Measurements from ENCODE around the gene ZGPAT. TPM values are rescaled to one million over a fixed set of nuclear protein-coding genes. Genes with fewer than 3 reads are reported as not detected.

The ZGPAT gene
- total and polyA plus RNA-seq, 2 donors (not counting 3 experiments of a cell fraction or from before 2014, with no cell fraction given) = 23.1 to 29.3 TPM

DNA sequence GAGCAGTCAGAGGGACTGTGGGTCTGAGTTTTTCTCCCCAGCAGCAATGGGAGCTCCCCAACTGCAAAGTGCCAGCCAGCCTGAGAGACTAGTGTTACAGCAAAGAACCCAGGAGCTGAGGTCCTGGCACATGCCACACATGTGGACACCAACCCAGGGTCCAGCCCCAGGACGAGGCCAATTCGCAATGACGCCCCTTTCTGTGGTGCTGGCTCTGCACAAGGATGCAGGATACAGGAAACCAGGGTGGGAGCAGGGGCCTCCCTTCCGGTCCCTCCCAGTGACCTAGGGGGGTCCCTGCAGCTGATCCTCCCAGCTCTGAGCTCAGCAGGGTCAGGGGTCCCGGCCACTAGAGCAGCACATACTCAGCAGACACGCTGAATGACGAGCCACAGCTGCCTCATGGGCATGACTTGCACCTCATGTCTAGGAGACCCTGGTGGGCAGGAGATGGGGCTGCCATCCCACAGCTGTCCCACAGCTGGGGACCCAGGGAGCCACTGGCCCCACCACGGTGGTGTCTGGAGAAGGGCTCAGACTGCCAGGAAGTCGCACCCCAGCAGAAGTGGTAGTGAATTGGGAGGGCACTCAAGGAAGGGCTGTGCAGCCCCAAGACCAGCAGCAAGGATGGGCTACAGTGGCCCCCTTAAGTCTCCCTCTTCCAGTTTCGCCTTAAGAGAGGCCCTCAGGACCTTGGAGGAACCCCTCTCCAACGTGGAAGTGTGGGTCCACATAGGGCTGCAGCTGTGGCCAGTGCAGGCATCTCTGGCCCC, 3.7 kb upstream of the ZGPAT start:
- Histone ChIP-seq H3K9me1 (replicated peaks; ENCODE audit: control insufficient read depth, extremely low read depth, insufficient read depth, low read length) (no peaks in the 10 kb centered on the region), H4K20me1 (replicated peaks; ENCODE audit: control insufficient read depth, extremely low read depth, insufficient read depth, low read length) (no peaks in the 10 kb centered on the region), H3K9me3 (replicated peaks; ENCODE audit: control insufficient read depth, insufficient read depth, low read length) (no peaks in the 10 kb centered on the region), H2AFZ (ENCODE audit: low read depth, low read length) (no peak overlapping the region), H3K36me3 (ENCODE audit: control insufficient read depth in 2 of 2, extremely low read depth in 1 of 2, insufficient read depth in 2 of 2, low read length in 2 of 2) (peaks cover 8 to 21% of the 10 kb centered on the region in 2 experiments), H3K4me2 (ENCODE audit: insufficient read depth, low read length) (no peak overlapping the region), H3K27ac (ENCODE audit: insufficient read depth, low read depth, low read length) (no peak overlapping the region), H3K9ac (replicated peaks; ENCODE audit: extremely low read depth, insufficient read depth, low read length) (no peak overlapping the region), H3K79me2 (ENCODE audit: control insufficient read depth, insufficient read depth, low read length) (peaks cover 31% of the 10 kb centered on the region), H3K4me1 (ENCODE audit: control insufficient read depth, extremely low read depth, insufficient read depth, low read length) (peaks cover 19% of the 10 kb centered on the region), H3K27me3 (ENCODE audit: control insufficient read depth in 2 of 2, insufficient read depth in 2 of 2, low read length in 2 of 2) (no peaks in the 10 kb centered on the region), H3K4me3 (replicated peaks in 1 of 3; ENCODE audit: insufficient read depth in 1 of 3, low read depth in 1 of 3, low read length in 3 of 3) (no peak overlapping the region)
- ChIA-PET POLR2A (no interaction called here), CTCF (no interaction called here)
- TF ChIP-seq POLR2A (IDR thresholded peaks at IDR 0.05; ENCODE audit: low read depth, low read length) = no peak
- TF ChIP-seq MAX (IDR thresholded peaks at IDR 0.05; ENCODE audit: insufficient read depth, insufficient read length) = no peak
- TF ChIP-seq GATA2 (IDR thresholded peaks at IDR 0.05; ENCODE audit: insufficient read depth, insufficient read length, low read depth, low read length) = no peak
- TF ChIP-seq JUN (IDR thresholded peaks at IDR 0.05; ENCODE audit: borderline replicate concordance, insufficient read depth, insufficient read length, low read depth) = no peak
- TF ChIP-seq EZH2 (IDR thresholded peaks at IDR 0.05; ENCODE audit: borderline replicate concordance, low read depth, low read length, severe bottlenecking) = no peak
- TF ChIP-seq CTCF (IDR thresholded peaks at IDR 0.05; ENCODE audit: extremely low read depth in 1 of 2, insufficient read depth in 1 of 2, low read depth in 1 of 2, low read length in 2 of 2) = no peak
- TF ChIP-seq POLR2AphosphoS5 (IDR thresholded peaks at IDR 0.05; ENCODE audit: insufficient read depth, low read depth, low read length) = no peak
- no peak for TF ChIP-seq FOS (IDR thresholded peaks at IDR 0.05; ENCODE audit: borderline replicate concordance, insufficient read depth, low read length)
- TF ChIP-seq MYC (IDR thresholded peaks at IDR 0.05; ENCODE audit: low read depth, low read length) = no peak
- dilution Hi-C loops (cut with MboI; ENCODE audit: extremely low pct_ligation_motif_present, low sequenced_read_pairs) (no loop called here), intact Hi-C loops (cut with micrococcal nuclease) (no loop called here)
- no peak for FAIRE-seq
- no TSS peak for BruUV-seq (replicated peaks)
- DNase-seq (ENCODE audit: low read depth, low spot score) = no peak
